ENCODE results near the gene ADRB2. TPM values are rescaled to one million over a fixed set of nuclear protein-coding genes. Genes with fewer than 3 reads are reported as not detected.

Gene ADRB2
- total RNA-seq (1.0 TPM), polyA plus RNA-seq (1 to 10 TPM in 1 of 4 donors, under 1 TPM in 3; 0.30 to 1.4 (median 0.52) TPM)

- H3K27ac Mint-ChIP-seq: peak within 1 kb of the TSS; percentile 72 to 79 (median 75)
- ATAC-seq (ENCODE audit: low read depth in 2 of 2) (peak; percentile 87 to 88), DNase-seq (peak; percentile 78 to 95 (median 81))
- Histone ChIP-seq H3K27ac (ENCODE audit: insufficient read depth, low read length, poor library complexity, severe bottlenecking) (peak within 1 kb of the TSS; percentile 53), H3K9me3 (ENCODE audit: control insufficient read depth in 2 of 2, low read length in 2 of 2) (no peaks in the 10 kb centered on the region), H3K36me3 (ENCODE audit: control insufficient read depth, insufficient read depth, low read length) (no peaks in the 10 kb centered on the region), H3K27me3 (ENCODE audit: control insufficient read depth, insufficient read depth, low read length) (peaks cover 2% of the 10 kb centered on the region), H3K4me3 (ENCODE audit: low read depth, low read length) (peak within 1 kb of the TSS; percentile 65), H3K4me1 (ENCODE audit: control insufficient read depth, insufficient read depth, low read length, poor library complexity, severe bottlenecking) (peaks cover 16% of the 10 kb centered on the region)
- H3K27me3 Mint-ChIP-seq: peaks cover 41% of the 10 kb centered on the region
- peak within 1 kb of the TSS; percentile 61 to 87 (median 76) for H3K4me3 Mint-ChIP-seq
- H3K36me3 Mint-ChIP-seq: no peaks in the 10 kb centered on the region
- peaks cover 0 to 2% (median 0%) of the 10 kb centered on the region in 7 donors for H3K9me3 Mint-ChIP-seq
- peaks cover 9 to 47% (median 25%) of the 10 kb centered on the region in 4 donors for H3K4me1 Mint-ChIP-seq
Observed at GRCh38 chr5:148826053-148826738, at the start of gene ADRB2. ADRB2 (plus strand) TSS chr5:148826611; CDS start chr5:148826832, 221 bp downstream.

GRCh38 chr5:148776780-148777179 is 49.6 kb upstream of the ADRB2 start:
- H3K27ac Mint-ChIP-seq: no peak overlapping the region
- Histone ChIP-seq H3K4me3 (ENCODE audit: low read depth, low read length) (no peak overlapping the region), H3K4me1 (ENCODE audit: control insufficient read depth, insufficient read depth, low read length, poor library complexity, severe bottlenecking) (no peaks in the 10 kb centered on the region), H3K27ac (ENCODE audit: insufficient read depth, low read length, poor library complexity, severe bottlenecking) (no peak overlapping the region), H3K27me3 (ENCODE audit: control insufficient read depth, insufficient read depth, low read length) (peaks cover 13% of the 10 kb centered on the region), H3K9me3 (ENCODE audit: control insufficient read depth in 2 of 2, low read length in 2 of 2) (no peaks in the 10 kb centered on the region), H3K36me3 (ENCODE audit: control insufficient read depth, insufficient read depth, low read length) (no peaks in the 10 kb centered on the region)
- no peaks in the 10 kb centered on the region for H3K4me1 Mint-ChIP-seq
- peaks cover 8% of the 10 kb centered on the region for H3K27me3 Mint-ChIP-seq
- DNase-seq: no peak
- H3K9me3 Mint-ChIP-seq: no peaks in the 10 kb centered on the region
- ATAC-seq (ENCODE audit: low read depth in 2 of 2): peak in 1 of 2 donors; percentile 37
- H3K36me3 Mint-ChIP-seq: no peaks in the 10 kb centered on the region
- H3K4me3 Mint-ChIP-seq: no peak overlapping the region

- Histone ChIP-seq H3K36me3 (ENCODE audit: control insufficient read depth, insufficient read depth, low read length) (no peaks in the 10 kb centered on the region), H3K4me3 (ENCODE audit: low read depth, low read length) (no peak overlapping the region), H3K9me3 (ENCODE audit: control insufficient read depth in 2 of 2, low read length in 2 of 2) (no peaks in the 10 kb centered on the region), H3K27ac (ENCODE audit: insufficient read depth, low read length, poor library complexity, severe bottlenecking) (no peak overlapping the region), H3K4me1 (ENCODE audit: control insufficient read depth, insufficient read depth, low read length, poor library complexity, severe bottlenecking) (no peaks in the 10 kb centered on the region), H3K27me3 (ENCODE audit: control insufficient read depth, insufficient read depth, low read length) (peaks cover 5% of the 10 kb centered on the region)
- no peaks in the 10 kb centered on the region for H3K36me3 Mint-ChIP-seq
- DNase-seq (no peak), ATAC-seq (ENCODE audit: low read depth in 2 of 2) (no peak)
- no peak overlapping the region for H3K4me3 Mint-ChIP-seq
- H3K9me3 Mint-ChIP-seq: no peaks in the 10 kb centered on the region
- no peak overlapping the region for H3K27ac Mint-ChIP-seq
- H3K4me1 Mint-ChIP-seq: no peaks in the 10 kb centered on the region
- peaks cover 15% of the 10 kb centered on the region for H3K27me3 Mint-ChIP-seq
Observed at GRCh38 chr5:148778882-148779281, 47.5 kb upstream of the ADRB2 start.

GRCh38 chr5:148780711-148781110 is 45.7 kb upstream of the ADRB2 start:
- Mint-ChIP-seq H3K4me1 (no peaks in the 10 kb centered on the region), H3K9me3 (no peaks in the 10 kb centered on the region), H3K27ac (no peak overlapping the region), H3K27me3 (peaks cover 21% of the 10 kb centered on the region), H3K4me3 (no peak overlapping the region), H3K36me3 (no peaks in the 10 kb centered on the region)
- H3K4me3 ChIP-seq (ENCODE audit: low read depth, low read length): no peak overlapping the region
- no peaks in the 10 kb centered on the region for H3K36me3 ChIP-seq (ENCODE audit: control insufficient read depth, insufficient read depth, low read length)
- no peaks in the 10 kb centered on the region for H3K4me1 ChIP-seq (ENCODE audit: control insufficient read depth, insufficient read depth, low read length, poor library complexity, severe bottlenecking)
- no peaks in the 10 kb centered on the region for H3K9me3 ChIP-seq (ENCODE audit: control insufficient read depth in 2 of 2, low read length in 2 of 2)
- ATAC-seq (ENCODE audit: low read depth in 2 of 2): no peak
- H3K27me3 ChIP-seq (ENCODE audit: control insufficient read depth, insufficient read depth, low read length): peaks cover 2% of the 10 kb centered on the region
- no peak overlapping the region for H3K27ac ChIP-seq (ENCODE audit: insufficient read depth, low read length, poor library complexity, severe bottlenecking)
- no peak for DNase-seq

- no peak for ATAC-seq (ENCODE audit: low read depth in 2 of 2)
- Mint-ChIP-seq H3K9me3 (no peaks in the 10 kb centered on the region), H3K27me3 (peaks cover 17% of the 10 kb centered on the region)
Observed at GRCh38 chr5:148781766-148782165, 44.6 kb upstream of the ADRB2 start.

GRCh38 chr5:148785223-148785622 is 41.2 kb upstream of the ADRB2 start:
- Mint-ChIP-seq H3K27ac (no peak overlapping the region), H3K4me3 (no peak overlapping the region), H3K4me1 (no peaks in the 10 kb centered on the region), H3K27me3 (peaks cover 19% of the 10 kb centered on the region), H3K36me3 (no peaks in the 10 kb centered on the region), H3K9me3 (no peaks in the 10 kb centered on the region)
- Histone ChIP-seq H3K36me3 (ENCODE audit: control insufficient read depth, insufficient read depth, low read length) (no peaks in the 10 kb centered on the region), H3K4me3 (ENCODE audit: low read depth, low read length) (no peak overlapping the region), H3K27ac (ENCODE audit: insufficient read depth, low read length, poor library complexity, severe bottlenecking) (no peak overlapping the region), H3K4me1 (ENCODE audit: control insufficient read depth, insufficient read depth, low read length, poor library complexity, severe bottlenecking) (no peaks in the 10 kb centered on the region), H3K9me3 (ENCODE audit: control insufficient read depth in 2 of 2, low read length in 2 of 2) (no peaks in the 10 kb centered on the region), H3K27me3 (ENCODE audit: control insufficient read depth, insufficient read depth, low read length) (peaks cover 5% of the 10 kb centered on the region)
- DNase-seq: no peak
- no peak for ATAC-seq (ENCODE audit: low read depth in 2 of 2)

More at GRCh38 chr5:148781766-148782165, 44.6 kb upstream of the ADRB2 start:
- H3K36me3 ChIP-seq (ENCODE audit: control insufficient read depth, insufficient read depth, low read length): no peaks in the 10 kb centered on the region
- no peaks in the 10 kb centered on the region for H3K4me1 Mint-ChIP-seq
- no peak overlapping the region for H3K4me3 ChIP-seq (ENCODE audit: low read depth, low read length)
- H3K36me3 Mint-ChIP-seq: no peaks in the 10 kb centered on the region
- H3K27me3 ChIP-seq (ENCODE audit: control insufficient read depth, insufficient read depth, low read length): peaks cover 2% of the 10 kb centered on the region
- H3K9me3 ChIP-seq (ENCODE audit: control insufficient read depth in 2 of 2, low read length in 2 of 2): no peaks in the 10 kb centered on the region
- H3K27ac ChIP-seq (ENCODE audit: insufficient read depth, low read length, poor library complexity, severe bottlenecking): no peak overlapping the region
- DNase-seq: no peak
- no peaks in the 10 kb centered on the region for H3K4me1 ChIP-seq (ENCODE audit: control insufficient read depth, insufficient read depth, low read length, poor library complexity, severe bottlenecking)
- H3K4me3 Mint-ChIP-seq: no peak overlapping the region
- H3K27ac Mint-ChIP-seq: no peak overlapping the region

GRCh38 chr5:148786456-148786855 is 40.0 kb upstream of the ADRB2 start:
- peaks cover 19% of the 10 kb centered on the region for H3K27me3 Mint-ChIP-seq

GRCh38 chr5:148788636-148789035 is 37.8 kb upstream of the ADRB2 start:
- H3K27me3 ChIP-seq (ENCODE audit: control insufficient read depth, insufficient read depth, low read length): peaks cover 5% of the 10 kb centered on the region
- H3K9me3 ChIP-seq (ENCODE audit: control insufficient read depth in 2 of 2, low read length in 2 of 2): no peaks in the 10 kb centered on the region
- H3K9me3 Mint-ChIP-seq: peaks cover 0 to 2% (median 0%) of the 10 kb centered on the region in 7 donors
- H3K36me3 ChIP-seq (ENCODE audit: control insufficient read depth, insufficient read depth, low read length): no peaks in the 10 kb centered on the region
- no peak overlapping the region for H3K4me3 ChIP-seq (ENCODE audit: low read depth, low read length)
- H3K27ac Mint-ChIP-seq: no peak overlapping the region
- DNase-seq: no peak
- H3K4me1 Mint-ChIP-seq: no peaks in the 10 kb centered on the region
- H3K4me3 Mint-ChIP-seq: no peak overlapping the region
- H3K4me1 ChIP-seq (ENCODE audit: control insufficient read depth, insufficient read depth, low read length, poor library complexity, severe bottlenecking): no peaks in the 10 kb centered on the region
- no peak overlapping the region for H3K27ac ChIP-seq (ENCODE audit: insufficient read depth, low read length, poor library complexity, severe bottlenecking)
- peaks cover 12% of the 10 kb centered on the region for H3K27me3 Mint-ChIP-seq
- H3K36me3 Mint-ChIP-seq: no peaks in the 10 kb centered on the region
- no peak for ATAC-seq (ENCODE audit: low read depth in 2 of 2)

More at GRCh38 chr5:148786456-148786855, 40.0 kb upstream of the ADRB2 start:
- H3K36me3 ChIP-seq (ENCODE audit: control insufficient read depth, insufficient read depth, low read length): no peaks in the 10 kb centered on the region
- Mint-ChIP-seq H3K27ac (no peak overlapping the region), H3K9me3 (no peaks in the 10 kb centered on the region), H3K4me1 (no peaks in the 10 kb centered on the region), H3K36me3 (no peaks in the 10 kb centered on the region), H3K4me3 (no peak overlapping the region)
- H3K27ac ChIP-seq (ENCODE audit: insufficient read depth, low read length, poor library complexity, severe bottlenecking): no peak overlapping the region
- no peak for DNase-seq
- no peaks in the 10 kb centered on the region for H3K9me3 ChIP-seq (ENCODE audit: control insufficient read depth in 2 of 2, low read length in 2 of 2)
- ATAC-seq (ENCODE audit: low read depth in 2 of 2): no peak
- H3K4me1 ChIP-seq (ENCODE audit: control insufficient read depth, insufficient read depth, low read length, poor library complexity, severe bottlenecking): no peaks in the 10 kb centered on the region
- H3K4me3 ChIP-seq (ENCODE audit: low read depth, low read length): no peak overlapping the region
- H3K27me3 ChIP-seq (ENCODE audit: control insufficient read depth, insufficient read depth, low read length): peaks cover 5% of the 10 kb centered on the region
